ENCODE results near the gene TMTC1.

Gene TMTC1

GRCh38 chr12:29620030-29620429, 163.7 kb downstream of the TMTC1 start:
- no peak for DNase-seq (ENCODE audit: low read depth in 2 of 2, low spot score in 1 of 2)

- DNase-seq (ENCODE audit: low read depth in 2 of 2, low spot score in 1 of 2): no peak
These were observed 166.3 kb downstream of the TMTC1 start for GRCh38 chr12:29617407-29617803.

GRCh38 chr12:29616664-29617406, 166.9 kb downstream of the TMTC1 start:
- no peak for DNase-seq (ENCODE audit: low read depth in 2 of 2, low spot score in 1 of 2)

- DNase-seq (ENCODE audit: low read depth in 2 of 2, low spot score in 1 of 2): no peak
These were observed 168.9 kb downstream of the TMTC1 start for GRCh38 chr12:29614694-29615325.

GRCh38 chr12:29612912-29613311, 170.8 kb downstream of the TMTC1 start:
- no peak for DNase-seq (ENCODE audit: low read depth in 2 of 2, low spot score in 1 of 2)

GRCh38 chr12:29611906-29612305, 171.8 kb downstream of the TMTC1 start:
- no peak for DNase-seq (ENCODE audit: low read depth in 2 of 2, low spot score in 1 of 2)

GRCh38 chr12:29610473-29611170, 173.1 kb downstream of the TMTC1 start:
- DNase-seq (ENCODE audit: low read depth in 2 of 2, low spot score in 1 of 2): no peak

GRCh38 chr12:29609431-29610215, 174.1 kb downstream of the TMTC1 start:
- DNase-seq (ENCODE audit: low read depth in 2 of 2, low spot score in 1 of 2): no peak

GRCh38 chr12:29608581-29608980, 175.2 kb downstream of the TMTC1 start:
- no peak for DNase-seq (ENCODE audit: low read depth in 2 of 2, low spot score in 1 of 2)

- no peak for DNase-seq (ENCODE audit: low read depth in 2 of 2, low spot score in 1 of 2)
These were observed 184.4 kb downstream of the TMTC1 start for GRCh38 chr12:29599381-29599780.

- DNase-seq (ENCODE audit: low read depth in 2 of 2, low spot score in 1 of 2): no peak
These were observed 188.5 kb downstream of the TMTC1 start for GRCh38 chr12:29595071-29595755.

GRCh38 chr12:29593001-29593400, 190.7 kb downstream of the TMTC1 start:
- no peak for DNase-seq (ENCODE audit: low read depth in 2 of 2, low spot score in 1 of 2)

GRCh38 chr12:29591140-29592020, 192.4 kb downstream of the TMTC1 start:
- no peak for DNase-seq (ENCODE audit: low read depth in 2 of 2, low spot score in 1 of 2)

- no peak for DNase-seq (ENCODE audit: low read depth in 2 of 2, low spot score in 1 of 2)
These were observed 193.9 kb downstream of the TMTC1 start for GRCh38 chr12:29589851-29590250.

- no peak for DNase-seq (ENCODE audit: low read depth in 2 of 2, low spot score in 1 of 2)
These were observed 194.4 kb downstream of the TMTC1 start for GRCh38 chr12:29589286-29589820.

- no peak for DNase-seq (ENCODE audit: low read depth in 2 of 2, low spot score in 1 of 2)
These were observed 201.0 kb downstream of the TMTC1 start for GRCh38 chr12:29582677-29583272.

GRCh38 chr12:29582146-29582545, 201.6 kb downstream of the TMTC1 start:
- no peak for DNase-seq (ENCODE audit: low read depth in 2 of 2, low spot score in 1 of 2)

- no peak for DNase-seq (ENCODE audit: low read depth in 2 of 2, low spot score in 1 of 2)
These were observed 202.1 kb downstream of the TMTC1 start for GRCh38 chr12:29581631-29582030.

- no peak for DNase-seq (ENCODE audit: low read depth in 2 of 2, low spot score in 1 of 2)
These were observed 202.8 kb downstream of the TMTC1 start for GRCh38 chr12:29580971-29581370.
